PFSK-1 (cell line): ENCODE measurements around the gene PDGFD.

Experiments
- FOXP2 ChIP-seq: optimal IDR thresholded peaks from 2 replicates; pipeline ENCODE3; 2011; ENCODE audit warnings: borderline replicate concordance, control low read depth, inconsistent platforms; ENCODE audit not compliant: insufficient read depth; ENCODE audit errors: extremely low read length, extremely low read depth
- POLR2AphosphoS5 ChIP-seq: IDR thresholded peaks from 2 replicates; pipeline ENCODE4 v1.6.1; 2012; ENCODE audit warnings: low read depth, mild to moderate bottlenecking, control low read depth, low read length, moderate library complexity
- SIN3A ChIP-seq: IDR thresholded peaks from 2 replicates; pipeline ENCODE4 v1.6.1; 2012; ENCODE audit warnings: mild to moderate bottlenecking, low read length, moderate library complexity, borderline replicate concordance; ENCODE audit not compliant: insufficient read depth
- TAF1 ChIP-seq: IDR thresholded peaks from 2 replicates; pipeline ENCODE4 v1.6.1; 2012; ENCODE audit warnings: low read length, control low read depth, borderline replicate concordance; ENCODE audit not compliant: insufficient read depth
- TF ChIP-seq, protein P1 (sequence below), 2 experiments: IDR thresholded peaks; 2 replicates each; pipeline versions ENCODE4 v1.6.1 to v1.8.0; 2011 to 2012; ENCODE audit warnings: low read depth in 2 of 2, low read length in 2 of 2, control low read depth in 1 of 2, inconsistent platforms in 1 of 2, mild to moderate bottlenecking in 1 of 2, moderate library complexity in 1 of 2; ENCODE audit not compliant: insufficient read depth in 1 of 2

The PDGFD gene

DNA sequence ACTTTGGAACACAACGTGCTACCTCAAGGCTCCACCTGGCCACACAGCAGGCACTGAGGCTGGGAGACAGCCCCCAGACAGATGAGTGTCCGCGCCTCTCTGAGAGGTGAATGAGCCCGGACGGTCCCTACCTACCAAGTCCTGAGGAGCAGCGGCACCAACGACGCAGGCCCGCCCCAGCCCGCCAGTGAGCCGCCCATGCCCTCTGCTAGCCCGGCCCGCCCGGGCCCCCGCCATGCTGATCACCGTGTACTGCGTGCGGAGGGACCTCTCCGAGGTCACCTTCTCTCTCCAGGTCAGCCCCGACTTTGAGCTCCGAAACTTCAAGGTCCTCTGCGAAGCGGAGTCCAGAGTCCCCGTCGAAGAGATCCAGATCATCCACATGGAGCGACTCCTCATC, 127.4 kb downstream of the PDGFD start, which contains the start of gene DDI1:
DDI1 (plus strand) TSS at position 53 of the 400 bp plus-strand sequence; CDS start at position 236, 183 bp downstream.
- TF ChIP-seq SIN3A (no peak), POLR2AphosphoS5 (no peak)

DNA sequence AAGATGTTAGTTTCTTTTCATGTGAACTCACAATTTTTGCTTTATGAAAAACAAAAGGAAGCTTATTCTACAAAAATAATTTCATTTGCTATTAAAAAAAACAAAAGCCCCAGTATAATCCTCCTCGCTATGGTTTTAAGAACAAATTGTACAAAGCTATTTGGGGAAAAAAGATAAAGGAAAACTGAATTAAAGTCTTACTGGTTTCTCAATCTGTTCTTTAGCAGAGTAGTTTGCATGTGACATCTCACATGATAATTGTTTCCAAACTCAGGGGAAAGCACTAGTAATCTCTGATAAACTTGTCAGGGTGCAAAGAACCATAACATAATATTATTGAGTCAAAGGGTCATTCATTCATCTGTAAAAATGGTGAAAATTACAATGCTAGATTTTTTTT, 130.4 kb downstream of the PDGFD start:
- no peak for TF ChIP-seq FOXP2
- TF ChIP-seq, protein P1, sequence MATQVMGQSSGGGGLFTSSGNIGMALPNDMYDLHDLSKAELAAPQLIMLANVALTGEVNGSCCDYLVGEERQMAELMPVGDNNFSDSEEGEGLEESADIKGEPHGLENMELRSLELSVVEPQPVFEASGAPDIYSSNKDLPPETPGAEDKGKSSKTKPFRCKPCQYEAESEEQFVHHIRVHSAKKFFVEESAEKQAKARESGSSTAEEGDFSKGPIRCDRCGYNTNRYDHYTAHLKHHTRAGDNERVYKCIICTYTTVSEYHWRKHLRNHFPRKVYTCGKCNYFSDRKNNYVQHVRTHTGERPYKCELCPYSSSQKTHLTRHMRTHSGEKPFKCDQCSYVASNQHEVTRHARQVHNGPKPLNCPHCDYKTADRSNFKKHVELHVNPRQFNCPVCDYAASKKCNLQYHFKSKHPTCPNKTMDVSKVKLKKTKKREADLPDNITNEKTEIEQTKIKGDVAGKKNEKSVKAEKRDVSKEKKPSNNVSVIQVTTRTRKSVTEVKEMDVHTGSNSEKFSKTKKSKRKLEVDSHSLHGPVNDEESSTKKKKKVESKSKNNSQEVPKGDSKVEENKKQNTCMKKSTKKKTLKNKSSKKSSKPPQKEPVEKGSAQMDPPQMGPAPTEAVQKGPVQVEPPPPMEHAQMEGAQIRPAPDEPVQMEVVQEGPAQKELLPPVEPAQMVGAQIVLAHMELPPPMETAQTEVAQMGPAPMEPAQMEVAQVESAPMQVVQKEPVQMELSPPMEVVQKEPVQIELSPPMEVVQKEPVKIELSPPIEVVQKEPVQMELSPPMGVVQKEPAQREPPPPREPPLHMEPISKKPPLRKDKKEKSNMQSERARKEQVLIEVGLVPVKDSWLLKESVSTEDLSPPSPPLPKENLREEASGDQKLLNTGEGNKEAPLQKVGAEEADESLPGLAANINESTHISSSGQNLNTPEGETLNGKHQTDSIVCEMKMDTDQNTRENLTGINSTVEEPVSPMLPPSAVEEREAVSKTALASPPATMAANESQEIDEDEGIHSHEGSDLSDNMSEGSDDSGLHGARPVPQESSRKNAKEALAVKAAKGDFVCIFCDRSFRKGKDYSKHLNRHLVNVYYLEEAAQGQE (IDR thresholded peaks at IDR 0.05; ENCODE audit: insufficient read depth in 1 of 2, low read depth in 2 of 2, low read length in 2 of 2) = no peak
- TF ChIP-seq TAF1 = no peak
- TF ChIP-seq SIN3A = no peak
- no peak for TF ChIP-seq POLR2AphosphoS5

GRCh38 chr11:104033134-104033533, 130.8 kb downstream of the PDGFD start:
- no peak for TF ChIP-seq TAF1
- TF ChIP-seq SIN3A = no peak
- no peak for TF ChIP-seq FOXP2
- TF ChIP-seq, protein P1 (IDR thresholded peaks at IDR 0.05; ENCODE audit: insufficient read depth in 1 of 2, low read depth in 2 of 2, low read length in 2 of 2) = no peak
- TF ChIP-seq POLR2AphosphoS5 = no peak

DNA sequence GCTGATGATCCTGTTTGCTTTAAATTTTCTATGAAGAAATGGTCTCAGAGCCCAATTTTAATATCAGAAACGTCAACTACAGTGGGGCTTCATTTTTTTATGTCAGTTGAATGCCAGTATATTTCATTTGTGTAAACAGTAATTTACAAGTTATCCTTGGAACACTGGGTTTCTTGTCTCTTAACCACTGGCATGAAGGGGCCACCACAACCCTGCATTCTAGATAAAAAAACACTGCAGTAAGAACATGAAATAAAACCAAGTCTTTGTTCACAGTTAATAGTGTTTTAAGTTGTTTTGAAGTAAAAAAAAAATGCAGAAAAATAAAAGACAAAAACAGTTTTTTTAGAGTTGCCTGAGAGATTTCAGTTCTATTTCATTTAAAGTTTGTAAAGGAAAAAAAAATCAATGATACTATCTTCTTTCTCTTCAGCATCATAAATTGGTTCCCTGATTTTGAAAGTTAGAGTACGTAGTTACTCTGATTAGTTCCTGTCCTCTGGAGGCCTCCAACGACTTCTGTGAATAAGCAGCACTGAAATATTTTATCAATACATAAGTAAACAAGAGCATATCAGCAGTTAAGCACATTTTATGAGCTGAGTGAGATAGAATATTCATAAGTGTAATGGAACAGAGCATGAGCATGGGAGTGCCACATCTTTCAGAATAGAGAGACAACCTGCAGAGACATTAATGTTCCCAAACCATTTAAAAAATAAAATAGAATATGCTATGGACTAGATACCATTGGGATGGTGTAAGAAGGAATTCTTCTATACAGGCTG, 135.3 kb downstream of the PDGFD start:
- TF ChIP-seq POLR2AphosphoS5 (no peak), SIN3A (no peak), TAF1 (no peak), FOXP2 (no peak)
- TF ChIP-seq, protein P1 (IDR thresholded peaks at IDR 0.05; ENCODE audit: insufficient read depth in 1 of 2, low read depth in 2 of 2, low read length in 2 of 2) = no peak

DNA sequence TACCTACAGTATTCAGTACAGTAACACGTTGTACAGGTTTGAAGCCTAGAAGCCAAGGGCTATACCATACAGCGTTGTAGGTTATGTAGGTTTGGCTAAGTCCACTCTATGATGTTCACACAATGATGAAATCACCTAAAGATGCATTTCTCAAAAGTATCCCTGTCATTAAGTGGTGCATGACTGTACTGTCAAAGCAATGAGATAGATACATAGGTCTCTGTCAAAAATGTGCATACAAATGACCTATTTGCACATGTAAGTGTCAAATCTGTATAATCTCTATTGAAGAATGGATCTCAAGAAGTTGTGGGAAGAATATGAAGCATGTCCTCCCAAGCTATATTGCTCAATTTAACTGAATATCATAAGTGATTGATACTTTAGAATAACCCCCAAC, 139.4 kb downstream of the PDGFD start:
- no peak for TF ChIP-seq TAF1
- TF ChIP-seq FOXP2 = no peak
- TF ChIP-seq, protein P1 (IDR thresholded peaks at IDR 0.05; ENCODE audit: insufficient read depth in 1 of 2, low read depth in 2 of 2, low read length in 2 of 2) = no peak
- TF ChIP-seq POLR2AphosphoS5 = no peak
- TF ChIP-seq SIN3A = no peak
